NOMO-1 treated with DMSO at 0.1 percent for 48 hours (cell line): ENCODE data around the gene FRMD7.
"Not testable (repeated sequence)": the region's sequence is repeated elsewhere in the genome, so short reads cannot be mapped to it uniquely, and the experiment has no call there.

Experiments used
- DNase-seq: peaks from one replicate; lab custom pipeline; 2025; ENCODE audit not compliant: unreplicated experiment; lab: John Stamatoyannopoulos, UW

The FRMD7 gene, protein sequence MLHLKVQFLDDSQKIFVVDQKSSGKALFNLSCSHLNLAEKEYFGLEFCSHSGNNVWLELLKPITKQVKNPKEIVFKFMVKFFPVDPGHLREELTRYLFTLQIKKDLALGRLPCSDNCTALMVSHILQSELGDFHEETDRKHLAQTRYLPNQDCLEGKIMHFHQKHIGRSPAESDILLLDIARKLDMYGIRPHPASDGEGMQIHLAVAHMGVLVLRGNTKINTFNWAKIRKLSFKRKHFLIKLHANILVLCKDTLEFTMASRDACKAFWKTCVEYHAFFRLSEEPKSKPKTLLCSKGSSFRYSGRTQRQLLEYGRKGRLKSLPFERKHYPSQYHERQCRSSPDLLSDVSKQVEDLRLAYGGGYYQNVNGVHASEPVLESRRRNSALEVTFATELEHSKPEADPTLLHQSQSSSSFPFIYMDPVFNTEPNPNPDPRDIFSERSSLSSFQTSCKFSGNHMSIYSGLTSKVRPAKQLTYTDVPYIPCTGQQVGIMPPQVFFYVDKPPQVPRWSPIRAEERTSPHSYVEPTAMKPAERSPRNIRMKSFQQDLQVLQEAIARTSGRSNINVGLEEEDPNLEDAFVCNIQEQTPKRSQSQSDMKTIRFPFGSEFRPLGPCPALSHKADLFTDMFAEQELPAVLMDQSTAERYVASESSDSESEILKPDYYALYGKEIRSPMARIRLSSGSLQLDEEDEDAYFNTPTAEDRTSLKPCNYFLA

DNA sequence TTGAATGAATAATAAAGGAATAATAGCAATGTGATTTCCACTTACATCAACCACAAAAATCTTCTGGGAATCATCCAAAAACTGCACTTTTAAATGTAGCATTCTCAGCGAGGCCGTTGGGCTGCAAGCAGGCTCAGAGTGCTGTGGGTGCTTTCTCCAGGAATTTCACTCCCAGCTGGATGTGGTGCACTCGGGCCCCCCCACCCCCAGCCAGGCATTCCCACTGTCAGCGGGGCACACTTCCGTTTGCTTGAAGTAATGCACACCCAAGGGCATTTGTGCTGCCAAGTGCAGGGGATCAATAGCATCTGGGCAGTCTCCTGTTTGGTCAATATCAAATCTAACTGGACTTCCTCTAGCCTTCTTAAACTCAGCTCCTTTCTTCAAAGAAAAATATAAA is at the start of gene FRMD7:
TSS of gene FRMD7 (minus strand) at position 278 of the 400 bp plus-strand sequence. CDS start at position 102, 176 bp downstream.
- DNase-seq: no peak

GRCh38 chrX:132173647-132174046 is 45.8 kb upstream of the FRMD7 start:
- DNase-seq: no peak

DNA sequence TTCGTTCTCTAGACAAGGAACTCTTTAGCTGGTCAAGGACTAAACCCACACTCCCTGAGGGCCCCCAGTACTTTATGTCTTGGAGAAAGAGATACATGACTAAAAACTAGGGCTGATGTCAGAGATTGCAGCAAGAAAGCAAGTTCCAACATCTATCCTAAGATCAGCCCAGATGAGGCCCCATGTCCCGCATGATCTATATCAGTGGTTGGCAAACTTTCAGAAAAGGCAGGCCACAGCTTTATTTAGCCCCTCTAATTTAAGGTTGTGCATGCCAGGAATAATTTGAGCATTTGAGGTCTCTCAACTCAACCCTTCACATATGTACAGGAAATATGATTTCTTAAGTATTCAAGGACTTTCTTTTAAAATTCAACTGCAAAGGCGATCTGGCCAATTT is 44.1 kb upstream of the FRMD7 start:
- no peak for DNase-seq

DNA sequence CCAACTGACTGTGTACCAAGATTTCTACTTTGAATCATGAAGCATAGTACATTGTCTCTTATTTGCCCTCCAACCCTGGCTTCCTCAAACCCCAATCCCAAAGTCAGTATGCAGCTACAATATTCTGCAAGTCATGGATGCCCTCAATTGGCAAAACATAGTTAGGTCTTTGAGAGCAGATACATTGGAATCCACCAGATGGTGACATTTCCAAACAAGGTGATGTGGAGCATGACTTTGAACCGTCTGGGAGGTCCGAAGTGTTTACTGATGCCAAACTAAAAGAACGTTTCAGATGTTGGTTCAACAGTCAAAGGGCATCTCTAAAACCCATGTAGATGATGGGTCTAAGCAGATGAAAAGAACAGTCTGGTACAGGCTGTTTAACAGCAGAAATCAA is 43.7 kb upstream of the FRMD7 start:
- no peak for DNase-seq

DNA sequence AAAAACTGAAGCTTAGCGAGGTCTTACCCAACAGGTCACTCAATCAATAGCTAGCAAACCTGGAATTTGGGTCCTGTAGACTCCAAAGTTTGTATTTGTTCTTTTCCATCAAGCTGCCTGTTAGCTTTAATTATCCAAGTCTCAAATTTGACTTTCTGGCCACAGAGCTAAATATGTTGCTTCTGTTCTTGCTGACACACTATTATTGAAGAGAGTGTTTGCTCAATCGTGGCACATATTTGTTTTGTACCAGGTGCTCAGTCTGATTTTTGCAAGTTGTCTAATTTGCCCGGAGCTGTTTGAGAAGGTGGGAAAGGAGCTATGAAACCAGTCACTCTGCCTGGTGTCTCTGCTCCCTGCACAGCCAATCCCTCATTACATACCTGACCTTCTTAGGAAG is 41.7 kb upstream of the FRMD7 start:
- no peak for DNase-seq

DNA sequence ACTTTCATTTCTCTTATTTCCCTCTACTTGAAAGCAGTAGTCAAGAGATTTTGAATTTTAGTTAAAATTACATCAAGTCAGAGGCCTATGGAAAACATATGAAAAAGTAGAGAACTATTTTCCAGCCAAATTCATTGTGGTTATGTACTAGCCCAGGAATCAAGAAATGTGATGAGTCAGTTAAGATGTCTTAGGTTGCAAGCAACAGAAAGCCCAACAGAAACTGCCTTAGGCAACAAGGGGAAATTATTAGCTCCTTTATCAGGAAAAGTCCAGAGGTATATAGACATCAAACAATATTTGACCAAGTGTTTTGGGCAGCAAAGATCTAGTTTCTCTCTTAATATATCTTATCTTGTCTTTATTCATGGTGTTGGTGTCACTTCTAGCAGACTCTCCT is 37.8 kb upstream of the FRMD7 start:
- no peak for DNase-seq

DNA sequence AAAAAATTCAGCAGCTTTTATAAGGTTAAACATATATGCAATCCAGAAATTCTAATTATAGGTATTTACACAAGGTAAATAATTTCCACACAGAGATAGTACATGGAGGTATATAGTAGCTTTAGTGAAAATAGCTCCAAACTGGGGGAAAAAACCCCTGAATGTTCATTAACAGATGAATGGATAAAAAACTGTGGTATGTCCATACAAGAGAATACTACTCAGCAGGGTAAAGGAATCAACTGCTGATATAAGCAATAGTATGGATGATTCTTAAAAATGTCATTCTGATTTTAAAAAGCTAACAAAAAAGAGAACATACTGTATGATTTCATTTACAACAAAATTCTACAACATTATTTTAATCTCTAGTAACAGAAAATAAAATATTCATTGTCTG is 37.2 kb upstream of the FRMD7 start:
- DNase-seq: no peak

DNA sequence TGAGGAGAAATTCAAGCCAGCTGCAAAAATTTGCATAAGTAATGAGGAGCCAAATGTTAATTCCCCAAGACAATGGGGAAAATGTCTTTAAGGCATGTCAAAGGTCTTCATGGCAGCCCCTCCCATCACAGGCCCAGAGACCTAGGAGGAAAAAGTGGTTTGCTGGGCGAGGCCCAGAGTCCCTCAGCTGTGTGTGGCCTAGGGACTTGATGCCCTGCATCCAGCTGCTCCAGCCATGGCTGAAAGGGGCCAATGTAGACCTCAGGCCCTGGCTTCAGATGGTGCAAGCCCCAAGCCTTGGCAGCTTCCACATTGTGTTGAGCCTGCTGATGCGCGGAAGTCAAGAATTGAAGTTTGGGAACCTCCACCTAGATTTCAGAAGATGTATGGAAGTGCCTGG is 35.3 kb upstream of the FRMD7 start:
- DNase-seq: not testable (repeated sequence)

- no peak for DNase-seq
Observed at GRCh38 chrX:132153166-132153565, 25.3 kb upstream of the FRMD7 start.

DNA sequence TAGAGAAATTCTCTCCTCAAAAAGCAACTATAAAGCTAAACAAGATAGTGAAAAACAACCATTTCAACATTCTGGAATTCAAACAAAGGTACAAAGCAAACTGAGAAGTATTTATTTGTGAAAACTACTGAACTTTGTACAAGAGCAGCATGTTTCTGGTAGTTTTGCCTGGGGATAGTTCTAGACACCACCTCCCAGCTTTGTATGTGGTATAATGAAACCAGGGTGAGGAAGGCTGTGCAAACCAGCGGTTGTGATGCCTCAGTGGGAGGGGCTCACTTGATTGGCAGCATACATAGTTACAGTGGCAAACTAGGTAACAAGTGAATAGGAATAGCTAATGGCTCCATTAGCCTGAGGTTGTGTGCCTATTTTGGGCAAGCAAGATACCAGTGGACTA is 18.6 kb upstream of the FRMD7 start:
- DNase-seq: no peak

DNA sequence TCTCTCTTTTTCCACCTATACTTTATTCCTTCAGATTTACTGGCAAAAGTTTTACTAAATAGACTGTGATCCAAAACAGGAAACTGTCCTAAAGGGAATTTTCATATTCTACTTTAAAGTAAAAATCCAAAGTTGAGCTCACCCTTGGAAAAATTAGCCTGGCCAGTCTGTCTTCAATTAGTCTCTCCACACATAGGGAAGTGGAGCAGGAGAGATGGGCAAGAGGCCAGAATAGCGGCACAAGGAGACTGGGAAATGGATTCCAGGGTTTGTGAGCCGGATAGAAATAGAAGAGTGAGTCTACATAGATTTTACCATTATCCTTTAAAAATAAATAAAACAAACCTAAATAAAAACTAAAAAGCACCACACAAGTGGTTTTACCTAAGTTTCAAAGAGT is 16.2 kb upstream of the FRMD7 start:
- no peak for DNase-seq

DNA sequence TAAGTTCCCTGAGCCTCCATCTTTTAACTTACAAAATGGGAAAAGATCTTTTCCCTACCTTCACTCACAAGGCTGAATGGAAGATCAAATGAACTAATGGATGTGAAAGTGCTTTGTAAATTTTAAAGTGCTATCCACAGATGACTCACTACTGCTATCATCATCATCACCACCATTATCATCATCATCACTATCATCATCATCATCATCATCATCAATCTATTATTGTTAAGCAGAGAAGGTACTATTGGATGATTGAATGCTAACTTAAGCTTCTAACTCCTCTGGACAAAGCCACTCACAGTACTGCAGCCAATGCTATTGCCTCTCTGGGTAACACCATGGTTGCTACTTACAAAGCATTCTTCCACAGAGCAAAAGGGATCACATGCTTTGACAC is 1.9 kb downstream of the FRMD7 start:
- no peak for DNase-seq

GRCh38 chrX:132120913-132121312 is 6.9 kb downstream of the FRMD7 start:
- DNase-seq: no peak

- no peak for DNase-seq
Observed at GRCh38 chrX:132119821-132120515, 7.9 kb downstream of the FRMD7 start.

DNA sequence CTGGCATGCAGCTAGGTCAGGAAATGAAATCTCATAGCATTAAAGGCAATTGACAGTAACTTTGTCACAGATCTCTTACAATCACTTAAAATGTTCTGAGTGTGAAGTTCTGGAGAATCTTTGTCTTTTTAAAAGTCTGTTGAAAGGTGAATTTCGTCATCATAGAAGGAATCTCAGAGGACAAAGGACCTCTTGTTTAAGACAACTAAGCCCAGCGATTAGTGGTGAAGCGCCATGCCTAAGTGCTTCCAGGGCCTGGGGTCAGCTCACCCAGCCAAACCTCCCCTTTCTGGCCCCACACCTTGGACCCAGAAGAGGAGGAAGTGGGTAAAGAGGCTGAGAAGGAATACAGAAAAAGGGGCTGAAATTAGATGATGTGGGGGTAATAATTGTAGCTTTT is 8.5 kb downstream of the FRMD7 start:
- no peak for DNase-seq

DNA sequence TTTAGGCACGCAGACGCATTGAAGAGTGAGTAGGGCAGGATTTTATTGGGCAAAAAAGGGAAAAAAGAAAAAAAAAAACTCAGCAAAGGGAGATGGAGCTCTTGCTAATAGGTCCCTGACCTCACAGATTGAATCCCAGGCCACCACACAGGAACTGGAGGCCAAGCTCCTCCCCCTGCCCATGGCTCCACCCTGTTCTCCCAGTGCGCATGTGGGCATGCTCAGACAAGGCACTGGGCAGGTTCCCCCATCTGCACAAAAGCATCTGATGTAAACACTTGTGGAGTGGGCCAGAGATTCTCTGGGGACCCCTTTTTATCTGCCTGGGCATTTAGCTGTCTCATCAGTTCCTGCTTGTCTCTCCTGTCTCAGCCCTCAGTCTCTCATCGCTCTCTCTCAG is 9.5 kb downstream of the FRMD7 start:
- no peak for DNase-seq

DNA sequence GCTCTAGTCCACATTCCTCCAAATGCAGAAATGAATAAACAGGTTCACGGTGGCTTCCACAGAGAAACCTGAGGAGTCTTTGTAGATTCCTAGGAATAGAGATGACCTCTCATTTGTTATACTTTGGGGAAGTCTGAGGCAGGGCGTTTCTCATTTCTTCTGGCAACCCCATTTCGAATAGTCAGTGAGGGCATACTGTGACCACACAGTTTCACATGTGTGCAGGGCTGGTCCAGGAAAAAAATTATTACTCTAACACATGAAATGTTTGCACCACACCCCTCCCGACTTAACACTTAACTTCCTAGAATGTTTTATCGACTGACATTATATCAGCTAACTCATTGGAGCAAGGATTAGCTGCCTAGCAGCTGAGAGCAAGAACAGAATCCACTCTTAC is 12.0 kb downstream of the FRMD7 start:
- DNase-seq: no peak

GRCh38 chrX:132114607-132115006 is 13.2 kb downstream of the FRMD7 start:
- DNase-seq: no peak

GRCh38 chrX:132107291-132107690 is 20.5 kb downstream of the FRMD7 start:
- DNase-seq: no peak

- DNase-seq: no peak
Observed at GRCh38 chrX:132101799-132102198, 26.0 kb downstream of the FRMD7 start.

GRCh38 chrX:132101206-132101605 is 26.6 kb downstream of the FRMD7 start:
- DNase-seq: no peak

DNA sequence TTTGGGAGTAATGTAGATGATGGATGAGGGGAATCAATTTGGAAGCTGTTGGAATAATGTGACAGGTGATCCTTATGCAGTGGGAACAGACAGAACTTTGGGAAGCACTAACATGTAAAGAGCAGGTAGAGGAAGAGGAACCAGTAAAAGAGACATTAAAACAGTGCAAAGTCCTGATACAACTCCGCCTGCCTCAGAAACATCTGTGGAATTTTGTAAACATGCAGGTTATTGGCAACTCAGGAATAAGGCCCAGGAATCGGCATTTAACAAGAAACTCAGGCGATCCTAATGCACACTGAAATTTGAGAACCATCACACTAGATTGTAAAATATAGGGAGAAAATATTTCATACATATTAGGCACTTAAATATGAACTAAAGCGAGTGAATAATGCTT is 29.1 kb downstream of the FRMD7 start:
- DNase-seq: not testable (repeated sequence)
